H9 (cell line): ENCODE data around the gene UBQLN3. TPM values are rescaled to one million over a fixed set of nuclear protein-coding genes. Genes with fewer than 3 reads are reported as not detected.

Source experiments
- DNase-seq: peaks from one replicate; pipeline ENCODE4 v3.0.0-alpha.2; 2017
- H2AFZ ChIP-seq: one replicate; pipeline ENCODE4 v1.6.1; 2013; ENCODE audit warnings: mild to moderate bottlenecking, low read length, control low read depth, moderate library complexity
- H2AK5ac ChIP-seq: 2 replicates; pipeline ENCODE4 v1.6.1; 2013; ENCODE audit warnings: low read length, control low read depth, mixed read lengths; ENCODE audit not compliant: insufficient read length
- H2BK120ac ChIP-seq: one replicate; pipeline ENCODE4 v1.6.1; 2013; ENCODE audit warnings: low read depth, mild to moderate bottlenecking, low read length, control low read depth, inconsistent platforms; ENCODE audit not compliant: poor library complexity, severe bottlenecking
- H2BK12ac ChIP-seq: 2 replicates; pipeline ENCODE4 v1.6.1; 2013; ENCODE audit warnings: low read length, control low read depth, mixed read lengths, low read depth; ENCODE audit not compliant: insufficient read length
- H2BK15ac ChIP-seq: 2 replicates; pipeline ENCODE4 v1.6.1; 2013; ENCODE audit warnings: low read depth, low read length, control low read depth
- H2BK20ac ChIP-seq: one replicate; pipeline ENCODE4 v1.6.1; 2013; ENCODE audit warnings: low read depth, mild to moderate bottlenecking, low read length, control low read depth, inconsistent platforms; ENCODE audit not compliant: poor library complexity, severe bottlenecking
- H2BK5ac ChIP-seq: 2 replicates; pipeline ENCODE4 v1.6.1; 2013; ENCODE audit warnings: low read length, control low read depth, mixed read lengths; ENCODE audit not compliant: insufficient read length
- H3K14ac ChIP-seq: 2 replicates; pipeline ENCODE4 v1.6.1; 2013; ENCODE audit warnings: low read length, control low read depth; ENCODE audit not compliant: insufficient read depth
- H3K18ac ChIP-seq: 2 replicates; pipeline ENCODE4 v1.6.1; 2013; ENCODE audit warnings: low read depth, mild to moderate bottlenecking, mixed read lengths, low read length, control low read depth; ENCODE audit not compliant: insufficient read length
- H3K23ac ChIP-seq: 2 replicates; pipeline ENCODE4 v1.6.1; 2013; ENCODE audit warnings: low read length, control low read depth, mixed read lengths, low read depth; ENCODE audit not compliant: insufficient read length
- H3K23me2 ChIP-seq: 2 replicates; pipeline ENCODE4 v1.6.1; 2013; ENCODE audit warnings: low read depth, mild to moderate bottlenecking, mixed read lengths, low read length, control low read depth; ENCODE audit not compliant: insufficient read length, poor library complexity, severe bottlenecking
- H3K27ac ChIP-seq: 2 replicates; pipeline ENCODE4 v1.5.1; 2013; ENCODE audit warnings: low read length, control low read depth, mixed read lengths, low read depth; ENCODE audit not compliant: insufficient read length
- H3K27me3 ChIP-seq: 2 replicates; pipeline ENCODE4 v1.6.1; 2013; ENCODE audit warnings: low read length, control low read depth, inconsistent platforms; ENCODE audit not compliant: insufficient read depth
- H3K4ac ChIP-seq: 2 replicates; pipeline ENCODE4 v1.6.1; 2013; ENCODE audit warnings: low read depth, mild to moderate bottlenecking, control low read depth, inconsistent platforms, low read length, moderate library complexity
- H3K4me1 ChIP-seq: 2 replicates; pipeline ENCODE4 v1.6.1; 2013; ENCODE audit warnings: low read length, control low read depth, inconsistent platforms; ENCODE audit not compliant: insufficient read depth
- H3K4me2 ChIP-seq: 2 replicates; pipeline ENCODE4 v1.6.1; 2013; ENCODE audit warnings: low read length, control low read depth, mixed read lengths; ENCODE audit not compliant: insufficient read length, insufficient read depth
- H3K56ac ChIP-seq: 2 replicates; pipeline ENCODE4 v1.6.1; 2013; ENCODE audit warnings: low read depth, mild to moderate bottlenecking, mixed read lengths, low read length, control low read depth; ENCODE audit not compliant: insufficient read length
- H3K79me1 ChIP-seq: 2 replicates; pipeline ENCODE4 v1.6.1; 2013; ENCODE audit warnings: low read depth, mild to moderate bottlenecking, moderate library complexity, low read length, control low read depth, inconsistent platforms; ENCODE audit not compliant: insufficient read depth, poor library complexity, severe bottlenecking
- H3K79me2 ChIP-seq: 2 replicates; pipeline ENCODE4 v1.6.1; 2013; ENCODE audit warnings: low read length, control low read depth, inconsistent platforms; ENCODE audit not compliant: insufficient read depth
- H3K9ac ChIP-seq: 2 replicates; pipeline ENCODE4 v1.6.1; 2013; ENCODE audit warnings: low read length, control low read depth, mixed read lengths; ENCODE audit not compliant: insufficient read length; ENCODE audit errors: extremely low read depth
- H3K9me3 ChIP-seq: one replicate; pipeline ENCODE4 v1.6.1; 2013; ENCODE audit warnings: low read depth, low read length, inconsistent platforms; ENCODE audit not compliant: control insufficient read depth
- H3T11ph ChIP-seq: one replicate; pipeline ENCODE4 v1.6.1; 2013; ENCODE audit warnings: mild to moderate bottlenecking, low read length, control low read depth, inconsistent platforms
- H4K20me1 ChIP-seq: one replicate; pipeline ENCODE4 v1.6.1; 2013; ENCODE audit not compliant: control insufficient read depth, insufficient read length, insufficient read depth
- H4K5ac ChIP-seq: 2 replicates; pipeline ENCODE4 v1.6.1; 2013; ENCODE audit warnings: low read depth, mild to moderate bottlenecking, mixed read lengths, low read length, control low read depth; ENCODE audit not compliant: insufficient read length
- H4K8ac ChIP-seq: replicated peaks from 2 replicates; pipeline ENCODE4 v1.6.1; 2013; ENCODE audit warnings: low read length, control low read depth, mixed read lengths, low read depth; ENCODE audit not compliant: insufficient read length
- H4K91ac ChIP-seq: 2 replicates; pipeline ENCODE4 v1.6.1; 2013; ENCODE audit warnings: low read depth, mild to moderate bottlenecking, moderate library complexity, mixed read lengths, low read length, control low read depth; ENCODE audit not compliant: insufficient read length
- H3K27ac Mint-ChIP-seq, 3 experiments: 2 replicates in 2 of 3; 3 replicates in 1 of 3; pipeline ENCODE4 v1.8.0; 2020 to 2021; ENCODE audit warnings: mixed read lengths in 3 of 3, mild to moderate bottlenecking in 1 of 3, moderate library complexity in 1 of 3
- H3K27me3 Mint-ChIP-seq: 2 replicates; pipeline ENCODE4 v1.8.0; 2021; ENCODE audit warnings: low read depth, mild to moderate bottlenecking, moderate library complexity, mixed read lengths
- H3K36me3 Mint-ChIP-seq, 3 experiments: 2 replicates in 2 of 3; 3 replicates in 1 of 3; pipeline ENCODE4 v1.8.0; 2020 to 2021; ENCODE audit warnings: low read depth in 3 of 3, mixed read lengths in 3 of 3; ENCODE audit not compliant: insufficient read depth in 1 of 3
- H3K4me1 Mint-ChIP-seq, 2 experiments: 2 replicates each; pipeline ENCODE4 v1.8.0; 2020; ENCODE audit warnings: mixed read lengths in 2 of 2
- H3K4me3 Mint-ChIP-seq, 2 experiments: 2 replicates in 1 of 2; 3 replicates in 1 of 2; pipeline ENCODE4 v1.8.0; 2020 to 2021; ENCODE audit warnings: mild to moderate bottlenecking in 2 of 2, mixed read lengths in 2 of 2, moderate library complexity in 1 of 2
- H3K9me3 Mint-ChIP-seq, 2 experiments: 2 replicates in 1 of 2; 3 replicates in 1 of 2; pipeline ENCODE4 v1.8.0; 2020; ENCODE audit warnings: mild to moderate bottlenecking in 2 of 2, mixed read lengths in 2 of 2, moderate library complexity in 1 of 2
- CTCF ChIP-seq: fragments of 200-600 bp; sonication (generic); conservative IDR thresholded peaks from 3 replicates; pipeline ENCODE4 v1.8.0; 2021; ENCODE audit warnings: antibody characterized with exemption, mild to moderate bottlenecking
- WGBS: extraction: QIAGEN DNeasy Blood & Tissue Kit; methylation state at CpG from one replicate; pipeline ENCODE4 v1.1.7; 2013; ENCODE audit warnings: missing lambda C conversion rate, low lambda C conversion rate, mixed read lengths; ENCODE audit not compliant: insufficient read length; ENCODE audit errors: extremely low coverage; 5-methylcytosine and 5-hydroxymethylcytosine counted together
- total RNA-seq: library from RNA; stranded (reverse); gene quantifications from 2 replicates; pipeline ENCODE4 v1.2.1, GENCODE V29; 2021

UBQLN3 gene
- total RNA-seq, 1 experiment from 2014 or later = not detected

GRCh38 chr11:5557751-5558150 lies 48.0 kb upstream of the UBQLN3 start:
- H2BK120ac ChIP-seq = no peak overlapping the region
- WGBS = no CpG with 5 or more reads among the region's 3 CpGs
- no peak overlapping the region for H3K56ac ChIP-seq
- H4K91ac ChIP-seq = no peak overlapping the region
- no peak overlapping the region for H3K4ac ChIP-seq
- H3K18ac ChIP-seq = no peak overlapping the region
- Mint-ChIP-seq H3K9me3 (no peaks in the 10 kb centered on the region), H3K4me3 (no peak overlapping the region), H3K36me3 (no peaks in the 10 kb centered on the region), H3K27me3 (no peaks in the 10 kb centered on the region; the same call in 1 of the 2 replicates), H3K4me1 (peaks cover 0 to 8% of the 10 kb centered on the region in 2 experiments; a peak in 2 of 4 replicates), H3K27ac (no peak overlapping the region)
- no peak overlapping the region for H4K8ac ChIP-seq
- H2BK15ac ChIP-seq = no peak overlapping the region
- no peak overlapping the region for H3K4me2 ChIP-seq
- DNase-seq = no peak
- no peak overlapping the region for H2BK20ac ChIP-seq
- H4K20me1 ChIP-seq = no peaks in the 10 kb centered on the region
- no peak overlapping the region for H3K27ac ChIP-seq
- no peak overlapping the region for H2BK12ac ChIP-seq
- H4K5ac ChIP-seq = no peak overlapping the region
- no peak overlapping the region for H2BK5ac ChIP-seq
- H3K4me1 ChIP-seq = peaks cover 5% of the 10 kb centered on the region; the same call in 1 of the 2 replicates
- no peak overlapping the region for H3K23ac ChIP-seq
- H3K79me1 ChIP-seq = no peaks in the 10 kb centered on the region
- H3K9me3 ChIP-seq = no peaks in the 10 kb centered on the region
- no peak overlapping the region for H3K9ac ChIP-seq
- no peaks in the 10 kb centered on the region for H3K79me2 ChIP-seq
- no peak overlapping the region for H2AK5ac ChIP-seq
- no peak overlapping the region for H3K14ac ChIP-seq
- no peak overlapping the region for H3T11ph ChIP-seq
- TF ChIP-seq CTCF = no peak
- no peaks in the 10 kb centered on the region for H3K23me2 ChIP-seq
- H2AFZ ChIP-seq = no peak overlapping the region
- no peaks in the 10 kb centered on the region for H3K27me3 ChIP-seq
